Coronary artery (tissue), 2 donors: Measurements from ENCODE around the gene RACK1.
A peak's percentile ranks its signal among the peaks of the same experiment; 100 is the strongest.

ENCODE experiments used
- DNase-seq: peaks from one replicate; pipeline ENCODE4 v3.0.0-alpha.2; 2017; ENCODE audit warnings: low spot score
- H3K27ac ChIP-seq, 2 donors: fragments of 200-600 bp; sonication (generic); one replicate each; pipeline ENCODE4 v1.5.1; 2016 to 2019
- H3K4me3 ChIP-seq: fragments of 200-600 bp; sonication (generic); 2 replicates; pipeline ENCODE4 v1.5.1; 2016; ENCODE audit warnings: mild to moderate bottlenecking, moderate library complexity
- TF ChIP-seq, protein P1 (sequence below): fragments of 200-600 bp; sonication (generic); IDR thresholded peaks from one replicate; pipeline ENCODE4 v1.5.1; 2019; ENCODE audit warnings: antibody characterized with exemption

Gene RACK1

GRCh38 chr5:181189962-181190710 lies 53.6 kb downstream of the RACK1 start:
- Histone ChIP-seq H3K4me3 (peak overlapping the region; percentile 90), H3K27ac (peak overlapping the region; percentile 88 to 97)
- DNase-seq = no peak
- TF ChIP-seq, protein P1, sequence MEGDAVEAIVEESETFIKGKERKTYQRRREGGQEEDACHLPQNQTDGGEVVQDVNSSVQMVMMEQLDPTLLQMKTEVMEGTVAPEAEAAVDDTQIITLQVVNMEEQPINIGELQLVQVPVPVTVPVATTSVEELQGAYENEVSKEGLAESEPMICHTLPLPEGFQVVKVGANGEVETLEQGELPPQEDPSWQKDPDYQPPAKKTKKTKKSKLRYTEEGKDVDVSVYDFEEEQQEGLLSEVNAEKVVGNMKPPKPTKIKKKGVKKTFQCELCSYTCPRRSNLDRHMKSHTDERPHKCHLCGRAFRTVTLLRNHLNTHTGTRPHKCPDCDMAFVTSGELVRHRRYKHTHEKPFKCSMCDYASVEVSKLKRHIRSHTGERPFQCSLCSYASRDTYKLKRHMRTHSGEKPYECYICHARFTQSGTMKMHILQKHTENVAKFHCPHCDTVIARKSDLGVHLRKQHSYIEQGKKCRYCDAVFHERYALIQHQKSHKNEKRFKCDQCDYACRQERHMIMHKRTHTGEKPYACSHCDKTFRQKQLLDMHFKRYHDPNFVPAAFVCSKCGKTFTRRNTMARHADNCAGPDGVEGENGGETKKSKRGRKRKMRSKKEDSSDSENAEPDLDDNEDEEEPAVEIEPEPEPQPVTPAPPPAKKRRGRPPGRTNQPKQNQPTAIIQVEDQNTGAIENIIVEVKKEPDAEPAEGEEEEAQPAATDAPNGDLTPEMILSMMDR = no peak

DNA sequence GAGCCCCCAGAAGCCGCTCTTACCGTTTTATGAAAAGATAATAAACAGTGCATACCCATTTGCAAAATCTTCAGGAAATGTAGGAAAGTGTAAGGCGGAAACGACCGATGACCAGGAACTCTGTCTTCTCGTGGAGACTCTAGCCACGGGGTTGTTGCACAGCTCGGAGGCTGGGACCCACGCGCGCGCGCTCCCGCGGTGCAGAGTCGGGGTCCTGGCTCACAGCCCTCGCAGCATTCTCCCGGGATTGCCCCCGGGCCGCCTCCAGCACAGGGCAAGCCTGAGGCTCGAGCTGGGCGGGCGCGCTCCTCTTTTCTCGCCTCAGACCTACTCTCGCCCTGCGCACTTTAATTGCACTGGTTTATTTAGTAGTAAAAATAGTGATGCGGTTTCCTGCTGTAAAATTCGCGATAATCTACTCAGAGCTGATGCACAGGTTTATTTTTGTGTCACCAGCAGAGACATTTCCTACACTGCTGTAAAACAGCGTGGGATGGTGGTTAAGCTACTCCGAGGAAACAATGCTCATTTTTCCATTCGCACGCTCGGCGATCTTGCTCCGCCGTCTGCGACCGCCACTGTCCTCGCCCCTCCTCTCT lies 54.2 kb downstream of the RACK1 start:
- TF ChIP-seq, protein P1 = no peak
- no peak for DNase-seq
- peak overlapping the region; percentile 88 to 97 for H3K27ac ChIP-seq
- peak overlapping the region; percentile 90 for H3K4me3 ChIP-seq

GRCh38 chr5:181188700-181189362 lies 54.9 kb downstream of the RACK1 start:
- peak; percentile 89 for DNase-seq
- Histone ChIP-seq H3K27ac (peak overlapping the region; percentile 73 to 97), H3K4me3 (peak overlapping the region; percentile 90)
- TF ChIP-seq, protein P1 = no peak

- H3K4me3 ChIP-seq = peak overlapping the region; percentile 90
- TF ChIP-seq, protein P1 = no peak
- peak overlapping the region; percentile 73 to 97 for H3K27ac ChIP-seq
- DNase-seq = peak; percentile 87
Measured at GRCh38 chr5:181187500-181188213, 56.0 kb downstream of the RACK1 start.

DNA sequence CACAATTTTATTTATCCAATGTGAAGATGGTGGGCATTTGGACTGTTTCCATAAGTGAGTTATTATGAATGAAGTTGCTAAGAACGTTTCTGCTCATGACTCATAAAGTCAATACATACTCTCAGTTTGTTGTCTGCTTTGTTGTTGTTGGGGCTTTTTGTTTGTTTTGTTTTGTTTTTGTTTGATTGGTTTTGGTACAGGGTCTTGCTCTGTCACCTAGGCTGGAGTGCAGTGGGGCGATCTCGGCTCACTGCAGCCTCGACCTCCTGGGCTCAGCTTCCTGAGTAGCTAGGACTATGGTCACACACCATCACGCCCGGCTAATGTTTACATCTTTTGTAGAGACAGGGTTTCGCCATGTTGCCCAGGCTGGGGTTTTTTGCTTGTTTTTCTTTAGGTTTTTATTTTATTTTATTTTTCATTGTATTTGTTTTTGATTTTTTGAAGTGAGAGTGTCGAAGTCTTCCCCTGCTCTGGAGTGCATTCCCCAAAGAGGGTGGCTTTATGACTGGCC lies 56.7 kb downstream of the RACK1 start:
- peak overlapping the region in 1 of 2 donors; percentile 97 for H3K27ac ChIP-seq
- DNase-seq = no peak
- H3K4me3 ChIP-seq = no peak overlapping the region
- TF ChIP-seq, protein P1 = no peak
